HG02678 (cell line): ENCODE measurements around the gene ASMTL.
A peak's percentile ranks its signal among the peaks of the same experiment; 100 is the strongest.
"Not testable (repeated sequence)": the region's sequence is repeated elsewhere in the genome, so short reads cannot be mapped to it uniquely, and the experiment has no call there.

Source experiments
- ATAC-seq: cut with Tn5 transposase; IDR thresholded peaks from one replicate; pipeline ENCODE4 v1.9.1; 2021; ENCODE audit warnings: mild to moderate bottlenecking, moderate library complexity; ENCODE audit not compliant: unreplicated experiment

The ASMTL gene

GRCh38 chrX:1452516-1453394 lies at the start of gene ASMTL:
TSS of gene ASMTL (minus strand) at chrX:1452909. CDS start at chrX:1452840, 69 bp downstream.
- ATAC-seq = peak; percentile 72

GRCh38 chrX:1502241-1502640 lies 49.5 kb upstream of the ASMTL start:
- ATAC-seq = peak; percentile 50

GRCh38 chrX:1500701-1501624 lies 48.3 kb upstream of the ASMTL start:
- ATAC-seq = peak; percentile 60

- ATAC-seq = no peak
Observed at GRCh38 chrX:1496076-1496475, 43.4 kb upstream of the ASMTL start.

- ATAC-seq = peak; percentile 59
Observed at GRCh38 chrX:1493877-1494510, 41.3 kb upstream of the ASMTL start.

GRCh38 chrX:1493412-1493811 lies 40.7 kb upstream of the ASMTL start:
- ATAC-seq = peak; percentile 4

- no peak for ATAC-seq
Observed at GRCh38 chrX:1492421-1493012, 39.8 kb upstream of the ASMTL start.

- ATAC-seq = peak; percentile 72
Observed at GRCh38 chrX:1491851-1492349, 39.2 kb upstream of the ASMTL start.

- ATAC-seq = not testable (repeated sequence)
Observed at GRCh38 chrX:1491248-1491647, 38.5 kb upstream of the ASMTL start.

GRCh38 chrX:1490723-1491122 lies 38.0 kb upstream of the ASMTL start:
- ATAC-seq = not testable (repeated sequence)

GRCh38 chrX:1489354-1489753 lies 36.6 kb upstream of the ASMTL start:
- ATAC-seq = not testable (repeated sequence)

GRCh38 chrX:1488745-1489144 lies 36.0 kb upstream of the ASMTL start:
- ATAC-seq = no peak

GRCh38 chrX:1488141-1488540 lies 35.4 kb upstream of the ASMTL start:
- no peak for ATAC-seq

- ATAC-seq = no peak
Observed at GRCh38 chrX:1487401-1487800, 34.7 kb upstream of the ASMTL start.

- ATAC-seq = no peak
Observed at GRCh38 chrX:1486749-1487361, 34.1 kb upstream of the ASMTL start.

- ATAC-seq = no peak
Observed at GRCh38 chrX:1486177-1486576, 33.5 kb upstream of the ASMTL start.

GRCh38 chrX:1485033-1485432 lies 32.3 kb upstream of the ASMTL start:
- no peak for ATAC-seq

- ATAC-seq = no peak
Observed at GRCh38 chrX:1484638-1485019, 31.9 kb upstream of the ASMTL start.

GRCh38 chrX:1483843-1484637 lies 31.3 kb upstream of the ASMTL start:
- ATAC-seq = peak; percentile 49
